OCI-LY1 (cell line): ENCODE results near the gene POLE.

ENCODE experiments used
- H2AFZ ChIP-seq: fragments of 200-600 bp; sonication (generic), shearing (Covaris generic); 2 replicates; pipeline ENCODE4 v1.6.0; 2014; ENCODE audit warnings: antibody characterized with exemption, mild to moderate bottlenecking, low read length
- H3F3A ChIP-seq: fragments of 200-600 bp; sonication (generic), shearing (Covaris generic); 2 replicates; pipeline ENCODE4 v1.6.0; 2014; ENCODE audit warnings: mild to moderate bottlenecking, antibody characterized with exemption, low read length, moderate library complexity; ENCODE audit not compliant: insufficient read depth
- H3K27ac ChIP-seq: fragments of 200-600 bp; sonication (generic); 2 replicates; pipeline ENCODE4 v1.5.1; 2014; ENCODE audit warnings: low read length, mixed run types, mild to moderate bottlenecking, low read depth; ENCODE audit not compliant: poor library complexity, severe bottlenecking
- H3K27me3 ChIP-seq: fragments of 200-600 bp; sonication (generic); 2 replicates; pipeline ENCODE4 v1.6.0; 2014; ENCODE audit warnings: antibody characterized with exemption, mild to moderate bottlenecking, low read length, moderate library complexity; ENCODE audit not compliant: insufficient read depth
- H3K36me3 ChIP-seq: fragments of 200-600 bp; sonication (generic); 2 replicates; pipeline ENCODE4 v1.6.1; 2014; ENCODE audit warnings: mild to moderate bottlenecking, antibody characterized with exemption, low read length, moderate library complexity, mixed read lengths; ENCODE audit not compliant: insufficient read depth
- H3K4me1 ChIP-seq: fragments of 200-600 bp; sonication (generic); 2 replicates; pipeline ENCODE4 v1.5.1; 2014; ENCODE audit warnings: mild to moderate bottlenecking, low read length, moderate library complexity; ENCODE audit not compliant: insufficient read depth, severe bottlenecking
- H3K4me2 ChIP-seq: fragments of 200-600 bp; sonication (generic), shearing (Covaris generic); 2 replicates; pipeline ENCODE4 v1.6.1; 2014; ENCODE audit warnings: low read length
- H3K4me3 ChIP-seq: fragments of 200-600 bp; sonication (generic); 2 replicates; pipeline ENCODE4 v1.5.1; 2014; ENCODE audit warnings: low read length, low read depth, mild to moderate bottlenecking, mixed read lengths; ENCODE audit not compliant: poor library complexity, severe bottlenecking
- H3K79me2 ChIP-seq: fragments of 200-600 bp; shearing (Covaris generic); 2 replicates; pipeline ENCODE4 v1.6.1; 2016; ENCODE audit warnings: mixed run types, low read length, mixed read lengths; ENCODE audit not compliant: insufficient read depth
- H3K9ac ChIP-seq: fragments of 200-600 bp; sonication (generic), shearing (Covaris generic); 2 replicates; pipeline ENCODE4 v1.6.1; 2014; ENCODE audit warnings: mild to moderate bottlenecking, low read length, mixed read lengths
- H3K9me2 ChIP-seq: fragments of 200-600 bp; sonication (generic), shearing (Covaris generic); 2 replicates; pipeline ENCODE4 v1.6.1; 2014; ENCODE audit warnings: low read depth, mild to moderate bottlenecking, low read length, mixed read lengths
- H3K9me3 ChIP-seq: fragments of 200-600 bp; shearing (Covaris generic); 2 replicates; pipeline ENCODE4 v1.6.1; 2014; ENCODE audit warnings: low read length, mixed read lengths
- H4K20me1 ChIP-seq: fragments of 200-600 bp; sonication (generic), shearing (Covaris generic); 2 replicates; pipeline ENCODE4 v1.6.0; 2016; ENCODE audit warnings: mild to moderate bottlenecking, low read length; ENCODE audit not compliant: insufficient read depth
- CTCF ChIP-seq: fragments of 200-600 bp; sonication (generic), shearing (Covaris generic); IDR thresholded peaks from 2 replicates; pipeline ENCODE4 v1.5.1; 2017; ENCODE audit warnings: mild to moderate bottlenecking, antibody characterized with exemption, low read length, moderate library complexity, mixed read lengths
- EZH2 ChIP-seq: fragments of 200-600 bp; sonication (generic), shearing (Covaris generic); IDR thresholded peaks from 2 replicates; pipeline ENCODE4 v1.8.0; 2017; ENCODE audit warnings: borderline replicate concordance, mixed run types, mild to moderate bottlenecking, antibody characterized with exemption, low read length, moderate library complexity, mixed read lengths

Gene POLE

DNA sequence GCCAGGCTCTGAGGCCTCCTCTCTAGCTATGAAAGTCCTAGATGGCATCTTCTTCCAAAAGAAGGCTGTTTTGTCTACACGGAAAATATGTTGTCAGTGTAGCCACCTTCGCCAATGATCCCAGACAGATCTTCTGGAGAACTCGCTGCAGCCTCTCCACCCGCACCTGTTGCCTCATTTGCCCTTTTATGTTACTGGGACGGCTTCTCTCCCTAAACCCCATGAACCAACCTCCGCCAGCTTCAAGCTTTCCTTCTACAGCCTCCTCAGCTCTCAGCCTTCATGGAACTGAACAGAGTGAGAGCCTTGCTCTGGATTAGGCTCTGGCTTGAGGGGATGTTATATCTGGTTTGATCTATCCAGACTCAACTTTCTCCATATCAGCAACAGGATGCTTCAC is 57.8 kb downstream of the POLE start:
- Histone ChIP-seq H3K27ac (no peak overlapping the region), H3K36me3 (peaks cover 88% of the 10 kb centered on the region), H3K27me3 (no peaks in the 10 kb centered on the region), H3K4me3 (no peak overlapping the region), H3K9ac (no peak overlapping the region), H2AFZ (no peak overlapping the region), H4K20me1 (no peaks in the 10 kb centered on the region), H3K9me2 (no peaks in the 10 kb centered on the region), H3K4me2 (no peak overlapping the region), H3K9me3 (no peaks in the 10 kb centered on the region), H3F3A (no peaks in the 10 kb centered on the region), H3K4me1 (no peaks in the 10 kb centered on the region), H3K79me2 (no peaks in the 10 kb centered on the region)
- TF ChIP-seq EZH2: no peak
- TF ChIP-seq CTCF: no peak

GRCh38 chr12:132625731-132626430 is 61.3 kb downstream of the POLE start:
- Histone ChIP-seq H3K4me1 (no peaks in the 10 kb centered on the region), H3K9ac (no peak overlapping the region), H3F3A (no peaks in the 10 kb centered on the region), H3K9me2 (no peaks in the 10 kb centered on the region), H3K4me3 (no peak overlapping the region), H4K20me1 (no peaks in the 10 kb centered on the region), H3K9me3 (no peaks in the 10 kb centered on the region), H3K27me3 (no peaks in the 10 kb centered on the region), H2AFZ (no peak overlapping the region), H3K79me2 (no peaks in the 10 kb centered on the region), H3K36me3 (peaks cover 63% of the 10 kb centered on the region), H3K27ac (no peak overlapping the region), H3K4me2 (no peak overlapping the region)
- TF ChIP-seq CTCF: no peak
- no peak for TF ChIP-seq EZH2

- Histone ChIP-seq H3K36me3 (peaks cover 55% of the 10 kb centered on the region), H3K9me3 (no peaks in the 10 kb centered on the region), H3K9ac (no peak overlapping the region), H3K9me2 (no peaks in the 10 kb centered on the region), H3K79me2 (no peaks in the 10 kb centered on the region), H2AFZ (no peak overlapping the region), H3K4me3 (no peak overlapping the region), H3K4me2 (no peak overlapping the region), H3K27ac (no peak overlapping the region), H4K20me1 (no peaks in the 10 kb centered on the region), H3K4me1 (no peaks in the 10 kb centered on the region), H3F3A (no peaks in the 10 kb centered on the region), H3K27me3 (no peaks in the 10 kb centered on the region)
- TF ChIP-seq CTCF: no peak
- TF ChIP-seq EZH2: no peak
Observed at GRCh38 chr12:132624910-132625630, 62.1 kb downstream of the POLE start.
